ENCODE measurements around the gene LENG8.
"Not testable (repeated sequence)": the region's sequence is repeated elsewhere in the genome, so short reads cannot be mapped to it uniquely, and the experiment has no call there.

The LENG8 gene

GRCh38 chr19:54446349-54446748 lies 2.6 kb upstream of the LENG8 start:
- not testable (repeated sequence) for DNase-seq

- DNase-seq: peak; percentile 25
Observed at GRCh38 chr19:54448040-54448773, 792 bp upstream of the LENG8 start.

- peak; percentile 20 for DNase-seq
Observed at GRCh38 chr19:54449701-54450069, 686 bp downstream of the LENG8 start.

- no peak for DNase-seq
Observed at GRCh38 chr19:54451331-54451871, 2.4 kb downstream of the LENG8 start.

GRCh38 chr19:54451997-54452396 lies 3.0 kb downstream of the LENG8 start:
- DNase-seq: no peak

GRCh38 chr19:54452626-54453025 lies 3.6 kb downstream of the LENG8 start:
- DNase-seq: no peak

GRCh38 chr19:54453921-54454780 lies 5.2 kb downstream of the LENG8 start:
- DNase-seq: no peak

GRCh38 chr19:54454781-54455675 lies 6.0 kb downstream of the LENG8 start:
- DNase-seq: no peak

- DNase-seq: no peak
Observed at GRCh38 chr19:54455786-54456422, 6.9 kb downstream of the LENG8 start.

- DNase-seq: no peak
Observed at GRCh38 chr19:54456423-54457373, 7.7 kb downstream of the LENG8 start.

- DNase-seq: no peak
Observed at GRCh38 chr19:54457773-54458647, 9.0 kb downstream of the LENG8 start.

- DNase-seq: no peak
Observed at GRCh38 chr19:54458648-54459281, 9.8 kb downstream of the LENG8 start.

- no peak for DNase-seq
Observed at GRCh38 chr19:54459282-54460229, 10.6 kb downstream of the LENG8 start.

- no peak for DNase-seq
Observed at GRCh38 chr19:54460230-54461005, 11.4 kb downstream of the LENG8 start.

- no peak for DNase-seq
Observed at GRCh38 chr19:54461210-54461609, 12.2 kb downstream of the LENG8 start.

GRCh38 chr19:54461613-54462012 lies 12.6 kb downstream of the LENG8 start:
- no peak for DNase-seq

- DNase-seq: no peak
Observed at GRCh38 chr19:54462047-54462654, 13.2 kb downstream of the LENG8 start.

All from activated T-cell treated with anti-CD3 and anti-CD28 coated beads for 4 hours (primary cell).